Stomach (tissue), 4 donors: ENCODE measurements around the gene ZNF530.

Experiments
- POLR2A ChIP-seq, 4 donors: fragments of 450-650 bp; IDR thresholded peaks; one replicate each; pipeline ENCODE4 v1.6.1; 2016; ENCODE audit warnings: antibody characterized with exemption in 4 of 4, control low read depth in 2 of 4, mild to moderate bottlenecking in 1 of 4, moderate library complexity in 1 of 4
- TF ChIP-seq, protein P1 (sequence below), 7 experiments: fragments of 450-650 bp in 4 of 7; fragments of 200-600 bp in 3 of 7; sonication (generic) in 3 of 7; IDR thresholded peaks; one replicate each; pipeline ENCODE4 v1.5.1; 2016 to 2019; ENCODE audit warnings: antibody characterized with exemption in 7 of 7, control low read depth in 2 of 7, mild to moderate bottlenecking in 1 of 7

DNA sequence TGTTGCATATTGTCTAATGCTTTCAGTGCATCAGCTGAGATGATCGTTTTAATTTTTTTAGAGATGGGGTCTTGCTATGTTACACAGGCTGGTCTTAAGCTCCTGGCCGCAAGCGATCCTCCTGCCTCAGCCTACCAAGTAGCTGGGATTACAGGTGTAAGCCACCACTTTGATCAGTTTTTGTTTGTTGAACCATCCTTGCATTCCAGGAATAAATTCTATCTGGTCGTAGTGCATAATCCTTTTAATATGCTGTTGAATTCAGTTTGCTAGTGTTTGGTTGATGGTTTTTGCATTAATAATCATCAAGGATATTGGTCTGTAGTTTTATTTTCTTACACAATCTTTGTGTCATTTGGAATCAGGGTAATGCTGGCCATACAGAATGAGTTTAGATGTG is 37.7 kb downstream of the ZNF530 start:
- TF ChIP-seq POLR2A (IDR thresholded peaks at IDR 0.05), result no peak
- TF ChIP-seq, protein P1, sequence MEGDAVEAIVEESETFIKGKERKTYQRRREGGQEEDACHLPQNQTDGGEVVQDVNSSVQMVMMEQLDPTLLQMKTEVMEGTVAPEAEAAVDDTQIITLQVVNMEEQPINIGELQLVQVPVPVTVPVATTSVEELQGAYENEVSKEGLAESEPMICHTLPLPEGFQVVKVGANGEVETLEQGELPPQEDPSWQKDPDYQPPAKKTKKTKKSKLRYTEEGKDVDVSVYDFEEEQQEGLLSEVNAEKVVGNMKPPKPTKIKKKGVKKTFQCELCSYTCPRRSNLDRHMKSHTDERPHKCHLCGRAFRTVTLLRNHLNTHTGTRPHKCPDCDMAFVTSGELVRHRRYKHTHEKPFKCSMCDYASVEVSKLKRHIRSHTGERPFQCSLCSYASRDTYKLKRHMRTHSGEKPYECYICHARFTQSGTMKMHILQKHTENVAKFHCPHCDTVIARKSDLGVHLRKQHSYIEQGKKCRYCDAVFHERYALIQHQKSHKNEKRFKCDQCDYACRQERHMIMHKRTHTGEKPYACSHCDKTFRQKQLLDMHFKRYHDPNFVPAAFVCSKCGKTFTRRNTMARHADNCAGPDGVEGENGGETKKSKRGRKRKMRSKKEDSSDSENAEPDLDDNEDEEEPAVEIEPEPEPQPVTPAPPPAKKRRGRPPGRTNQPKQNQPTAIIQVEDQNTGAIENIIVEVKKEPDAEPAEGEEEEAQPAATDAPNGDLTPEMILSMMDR (IDR thresholded peaks at IDR 0.05), result no peak
